Stimulated activated memory B cell treated with anti-CD40 and anti-IgM and Interleukin-4, amounts not matched to agents 10 μg/mL and 1 μg/mL and 100 μg/mL, for 72 hours (primary cell): ENCODE measurements around the gene POU2AF1.
A peak's percentile ranks its signal among the peaks of the same experiment; 100 is the strongest.
"Not testable (repeated sequence)": the region's sequence is repeated elsewhere in the genome, so short reads cannot be mapped to it uniquely, and the experiment has no call there.

ENCODE experiments used
- ATAC-seq: fragments of 150-1000 bp; cut with Tn5 transposase; 2 replicates; pipeline ENCODE4 v1.10.0; 2021
- H3K27ac Mint-ChIP-seq: one replicate; pipeline ENCODE4 v1.8.0; 2022; ENCODE audit warnings: mild to moderate bottlenecking, mixed read lengths
- H3K27me3 Mint-ChIP-seq: one replicate; pipeline ENCODE4 v1.8.0; 2022; ENCODE audit warnings: mixed read lengths
- H3K36me3 Mint-ChIP-seq: one replicate; pipeline ENCODE4 v1.8.0; 2022; ENCODE audit warnings: mixed read lengths
- H3K4me1 Mint-ChIP-seq: one replicate; pipeline ENCODE4 v1.8.0; 2022; ENCODE audit warnings: mixed read lengths
- H3K4me3 Mint-ChIP-seq: one replicate; pipeline ENCODE4 v1.8.0; 2022; ENCODE audit warnings: mild to moderate bottlenecking, moderate library complexity, mixed read lengths
- H3K9me3 Mint-ChIP-seq: one replicate; pipeline ENCODE4 v1.8.0; 2022; ENCODE audit warnings: mixed read lengths

Gene POU2AF1

GRCh38 chr11:111414936-111415335 is 35.9 kb upstream of the POU2AF1 start:
- no peaks in the 10 kb centered on the region for H3K36me3 Mint-ChIP-seq
- peak overlapping the region; percentile 58 for H3K4me3 Mint-ChIP-seq
- ATAC-seq, result no peak
- no peaks in the 10 kb centered on the region for H3K9me3 Mint-ChIP-seq
- peaks cover 97% of the 10 kb centered on the region for H3K4me1 Mint-ChIP-seq
- no peaks in the 10 kb centered on the region for H3K27me3 Mint-ChIP-seq
- peak overlapping the region; percentile 86 for H3K27ac Mint-ChIP-seq

GRCh38 chr11:111414267-111414931 is 35.3 kb upstream of the POU2AF1 start:
- no peak for ATAC-seq
- H3K4me1 Mint-ChIP-seq, result peaks cover 98% of the 10 kb centered on the region
- no peaks in the 10 kb centered on the region for H3K27me3 Mint-ChIP-seq
- H3K36me3 Mint-ChIP-seq, result no peaks in the 10 kb centered on the region
- peak overlapping the region; percentile 58 for H3K4me3 Mint-ChIP-seq
- no peaks in the 10 kb centered on the region for H3K9me3 Mint-ChIP-seq
- H3K27ac Mint-ChIP-seq, result peak overlapping the region; percentile 86

GRCh38 chr11:111413849-111414248 is 34.8 kb upstream of the POU2AF1 start:
- Mint-ChIP-seq H3K9me3 (no peaks in the 10 kb centered on the region), H3K4me1 (peaks cover 98% of the 10 kb centered on the region), H3K36me3 (no peaks in the 10 kb centered on the region), H3K4me3 (peak overlapping the region; percentile 58), H3K27ac (peak overlapping the region; percentile 86), H3K27me3 (no peaks in the 10 kb centered on the region)
- ATAC-seq, result peak; percentile 18

GRCh38 chr11:111412293-111412692 is 33.2 kb upstream of the POU2AF1 start:
- no peaks in the 10 kb centered on the region for H3K36me3 Mint-ChIP-seq
- H3K9me3 Mint-ChIP-seq, result no peaks in the 10 kb centered on the region
- ATAC-seq, result no peak
- peak overlapping the region; percentile 86 for H3K27ac Mint-ChIP-seq
- no peak overlapping the region for H3K4me3 Mint-ChIP-seq
- no peaks in the 10 kb centered on the region for H3K27me3 Mint-ChIP-seq
- H3K4me1 Mint-ChIP-seq, result peaks cover 97% of the 10 kb centered on the region

GRCh38 chr11:111411456-111411855 is 32.4 kb upstream of the POU2AF1 start:
- Mint-ChIP-seq H3K27ac (peak overlapping the region; percentile 86), H3K27me3 (no peaks in the 10 kb centered on the region), H3K4me3 (no peak overlapping the region), H3K9me3 (no peaks in the 10 kb centered on the region), H3K36me3 (no peaks in the 10 kb centered on the region), H3K4me1 (peaks cover 89% of the 10 kb centered on the region)
- no peak for ATAC-seq

- ATAC-seq, result no peak
- no peaks in the 10 kb centered on the region for H3K36me3 Mint-ChIP-seq
- H3K27me3 Mint-ChIP-seq, result no peaks in the 10 kb centered on the region
- peak overlapping the region; percentile 86 for H3K27ac Mint-ChIP-seq
- peaks cover 84% of the 10 kb centered on the region for H3K4me1 Mint-ChIP-seq
- H3K9me3 Mint-ChIP-seq, result no peaks in the 10 kb centered on the region
- no peak overlapping the region for H3K4me3 Mint-ChIP-seq
Observed at GRCh38 chr11:111410951-111411350, 31.9 kb upstream of the POU2AF1 start.

- no peaks in the 10 kb centered on the region for H3K27me3 Mint-ChIP-seq
- ATAC-seq, result peak; percentile 91
- peaks cover 74% of the 10 kb centered on the region for H3K4me1 Mint-ChIP-seq
- no peaks in the 10 kb centered on the region for H3K9me3 Mint-ChIP-seq
- H3K36me3 Mint-ChIP-seq, result no peaks in the 10 kb centered on the region
- H3K27ac Mint-ChIP-seq, result peak overlapping the region; percentile 86
- H3K4me3 Mint-ChIP-seq, result peak overlapping the region; percentile 4
Observed at GRCh38 chr11:111409915-111410314, 30.8 kb upstream of the POU2AF1 start.

- peaks cover 69% of the 10 kb centered on the region for H3K4me1 Mint-ChIP-seq
- peak; percentile 65 for ATAC-seq
- no peaks in the 10 kb centered on the region for H3K36me3 Mint-ChIP-seq
- H3K9me3 Mint-ChIP-seq, result no peaks in the 10 kb centered on the region
- H3K27me3 Mint-ChIP-seq, result no peaks in the 10 kb centered on the region
- no peak overlapping the region for H3K4me3 Mint-ChIP-seq
- H3K27ac Mint-ChIP-seq, result peak overlapping the region; percentile 86
Observed at GRCh38 chr11:111408789-111409727, 30.0 kb upstream of the POU2AF1 start.

GRCh38 chr11:111407652-111408051 is 28.6 kb upstream of the POU2AF1 start:
- no peak overlapping the region for H3K4me3 Mint-ChIP-seq
- H3K9me3 Mint-ChIP-seq, result peaks cover 3% of the 10 kb centered on the region
- H3K27me3 Mint-ChIP-seq, result no peaks in the 10 kb centered on the region
- peak overlapping the region; percentile 86 for H3K27ac Mint-ChIP-seq
- no peaks in the 10 kb centered on the region for H3K36me3 Mint-ChIP-seq
- ATAC-seq, result no peak
- peaks cover 55% of the 10 kb centered on the region for H3K4me1 Mint-ChIP-seq

- peaks cover 46% of the 10 kb centered on the region for H3K4me1 Mint-ChIP-seq
- peak overlapping the region; percentile 14 for H3K27ac Mint-ChIP-seq
- no peak for ATAC-seq
- no peaks in the 10 kb centered on the region for H3K36me3 Mint-ChIP-seq
- H3K4me3 Mint-ChIP-seq, result no peak overlapping the region
- no peaks in the 10 kb centered on the region for H3K27me3 Mint-ChIP-seq
- peaks cover 3% of the 10 kb centered on the region for H3K9me3 Mint-ChIP-seq
Observed at GRCh38 chr11:111406589-111406988, 27.5 kb upstream of the POU2AF1 start.

- Mint-ChIP-seq H3K9me3 (peaks cover 3% of the 10 kb centered on the region), H3K4me1 (peaks cover 41% of the 10 kb centered on the region), H3K27me3 (no peaks in the 10 kb centered on the region), H3K36me3 (no peaks in the 10 kb centered on the region), H3K27ac (peak overlapping the region; percentile 14), H3K4me3 (no peak overlapping the region)
- no peak for ATAC-seq
Observed at GRCh38 chr11:111406091-111406490, 27.0 kb upstream of the POU2AF1 start.

GRCh38 chr11:111405551-111405950 is 26.5 kb upstream of the POU2AF1 start:
- H3K4me3 Mint-ChIP-seq, result no peak overlapping the region
- no peak overlapping the region for H3K27ac Mint-ChIP-seq
- H3K9me3 Mint-ChIP-seq, result peaks cover 3% of the 10 kb centered on the region
- no peaks in the 10 kb centered on the region for H3K27me3 Mint-ChIP-seq
- no peaks in the 10 kb centered on the region for H3K36me3 Mint-ChIP-seq
- ATAC-seq, result no peak
- H3K4me1 Mint-ChIP-seq, result peaks cover 41% of the 10 kb centered on the region

- H3K9me3 Mint-ChIP-seq, result peaks cover 3% of the 10 kb centered on the region
- H3K4me3 Mint-ChIP-seq, result no peak overlapping the region
- H3K36me3 Mint-ChIP-seq, result no peaks in the 10 kb centered on the region
- ATAC-seq, result no peak
- peaks cover 41% of the 10 kb centered on the region for H3K4me1 Mint-ChIP-seq
- H3K27ac Mint-ChIP-seq, result no peak overlapping the region
- H3K27me3 Mint-ChIP-seq, result no peaks in the 10 kb centered on the region
Observed at GRCh38 chr11:111403051-111403726, 24.1 kb upstream of the POU2AF1 start.

- H3K9me3 Mint-ChIP-seq, result peaks cover 3% of the 10 kb centered on the region
- no peak overlapping the region for H3K27ac Mint-ChIP-seq
- H3K4me3 Mint-ChIP-seq, result no peak overlapping the region
- peaks cover 41% of the 10 kb centered on the region for H3K4me1 Mint-ChIP-seq
- H3K27me3 Mint-ChIP-seq, result no peaks in the 10 kb centered on the region
- ATAC-seq, result no peak
- H3K36me3 Mint-ChIP-seq, result no peaks in the 10 kb centered on the region
Observed at GRCh38 chr11:111402411-111402810, 23.3 kb upstream of the POU2AF1 start.

- not testable (repeated sequence) for H3K4me3 Mint-ChIP-seq, H3K36me3 Mint-ChIP-seq, H3K9me3 Mint-ChIP-seq, ATAC-seq, H3K27ac Mint-ChIP-seq, H3K27me3 Mint-ChIP-seq
- H3K4me1 Mint-ChIP-seq, result peaks cover 45% of the 10 kb centered on the region
Observed at GRCh38 chr11:111401957-111402356, 22.9 kb upstream of the POU2AF1 start.
